MM.1S (cell line): ENCODE results near the gene OSBPL2.

Experiments used
- DNase-seq: peaks from one replicate; pipeline ENCODE4 v3.0.0-alpha.2; 2015
- H2AFZ ChIP-seq: fragments of 300-600 bp; sonication (generic); 2 replicates; pipeline ENCODE4 v1.6.0; 2016; ENCODE audit warnings: antibody characterized with exemption, low read length
- H3F3A ChIP-seq: fragments of 300-600 bp; sonication (generic); 2 replicates; pipeline ENCODE4 v1.6.1; 2016; ENCODE audit warnings: mild to moderate bottlenecking, antibody characterized with exemption, low read length, moderate library complexity, mixed read lengths; ENCODE audit not compliant: insufficient read depth
- H3K27ac ChIP-seq: fragments of 300-600 bp; sonication (generic); 2 replicates; pipeline ENCODE4 v1.5.1; 2016; ENCODE audit warnings: mild to moderate bottlenecking, low read length
- H3K27me3 ChIP-seq: fragments of 300-600 bp; sonication (generic); replicated peaks from 2 replicates; pipeline ENCODE4 v1.6.0; 2016; ENCODE audit warnings: low read length; ENCODE audit not compliant: insufficient read depth
- H3K36me3 ChIP-seq: fragments of 300-600 bp; sonication (generic); replicated peaks from 2 replicates; pipeline ENCODE4 v1.6.1; 2016; ENCODE audit warnings: mild to moderate bottlenecking, low read length, mixed read lengths; ENCODE audit not compliant: insufficient read depth
- H3K4me1 ChIP-seq: fragments of 300-600 bp; sonication (generic); 2 replicates; pipeline ENCODE4 v1.6.1; 2016; ENCODE audit warnings: low read length, mixed read lengths
- H3K4me2 ChIP-seq: fragments of 300-600 bp; sonication (generic); 2 replicates; pipeline ENCODE4 v1.6.0; 2016; ENCODE audit warnings: low read depth, low read length
- H3K4me3 ChIP-seq: fragments of 300-600 bp; sonication (generic); 2 replicates; pipeline ENCODE4 v1.5.1; 2016; ENCODE audit warnings: low read length, mixed read lengths
- H3K79me2 ChIP-seq: fragments of 300-600 bp; sonication (generic); 2 replicates; pipeline ENCODE4 v1.6.1; 2016; ENCODE audit warnings: mixed run types, low read length, mixed read lengths
- H3K9ac ChIP-seq: fragments of 300-600 bp; sonication (generic); 2 replicates; pipeline ENCODE4 v1.6.1; 2016; ENCODE audit warnings: low read length, mixed read lengths
- H3K9me2 ChIP-seq: fragments of 300-600 bp; sonication (generic); replicated peaks from 2 replicates; pipeline ENCODE4 v1.6.1; 2016; ENCODE audit warnings: mild to moderate bottlenecking, low read length, mixed read lengths; ENCODE audit not compliant: insufficient read depth
- H3K9me3 ChIP-seq: fragments of 300-600 bp; sonication (generic); replicated peaks from 2 replicates; pipeline ENCODE4 v1.6.1; 2016; ENCODE audit warnings: mild to moderate bottlenecking, low read length, mixed read lengths; ENCODE audit not compliant: insufficient read depth
- H4K20me1 ChIP-seq: fragments of 300-600 bp; sonication (generic); 2 replicates; pipeline ENCODE4 v1.6.1; 2016; ENCODE audit warnings: mild to moderate bottlenecking, low read length, moderate library complexity, mixed read lengths; ENCODE audit not compliant: insufficient read depth
- EZH2 ChIP-seq: fragments of 300-600 bp; sonication (generic); optimal IDR thresholded peaks from 2 replicates; pipeline ENCODE3; 2017; ENCODE audit warnings: low read depth, mild to moderate bottlenecking, antibody characterized with exemption, low read length, mixed read lengths
- EZH2phosphoT487 ChIP-seq: fragments of 300-600 bp; sonication (generic); IDR thresholded peaks from 2 replicates; pipeline ENCODE4 v1.6.1; 2018; ENCODE audit warnings: antibody characterized with exemption, low read length
- TF ChIP-seq, protein P1 (sequence below): fragments of 300-600 bp; sonication (generic); IDR thresholded peaks from 2 replicates; pipeline ENCODE4 v1.5.1; 2016; ENCODE audit warnings: antibody characterized with exemption, low read length, mixed read lengths

OSBPL2 gene

GRCh38 chr20:62314339-62314638 lies 76.0 kb downstream of the OSBPL2 start:
- Histone ChIP-seq H3K4me1 (no peaks in the 10 kb centered on the region), H3K27ac (no peak overlapping the region), H3K79me2 (no peaks in the 10 kb centered on the region), H3K4me3 (no peak overlapping the region), H3K9ac (no peak overlapping the region), H3K4me2 (no peak overlapping the region), H3K27me3 (no peaks in the 10 kb centered on the region), H3K9me3 (no peaks in the 10 kb centered on the region), H3K9me2 (no peaks in the 10 kb centered on the region), H2AFZ (no peak overlapping the region), H3F3A (no peaks in the 10 kb centered on the region), H3K36me3 (no peaks in the 10 kb centered on the region), H4K20me1 (no peaks in the 10 kb centered on the region)
- TF ChIP-seq, protein P1, sequence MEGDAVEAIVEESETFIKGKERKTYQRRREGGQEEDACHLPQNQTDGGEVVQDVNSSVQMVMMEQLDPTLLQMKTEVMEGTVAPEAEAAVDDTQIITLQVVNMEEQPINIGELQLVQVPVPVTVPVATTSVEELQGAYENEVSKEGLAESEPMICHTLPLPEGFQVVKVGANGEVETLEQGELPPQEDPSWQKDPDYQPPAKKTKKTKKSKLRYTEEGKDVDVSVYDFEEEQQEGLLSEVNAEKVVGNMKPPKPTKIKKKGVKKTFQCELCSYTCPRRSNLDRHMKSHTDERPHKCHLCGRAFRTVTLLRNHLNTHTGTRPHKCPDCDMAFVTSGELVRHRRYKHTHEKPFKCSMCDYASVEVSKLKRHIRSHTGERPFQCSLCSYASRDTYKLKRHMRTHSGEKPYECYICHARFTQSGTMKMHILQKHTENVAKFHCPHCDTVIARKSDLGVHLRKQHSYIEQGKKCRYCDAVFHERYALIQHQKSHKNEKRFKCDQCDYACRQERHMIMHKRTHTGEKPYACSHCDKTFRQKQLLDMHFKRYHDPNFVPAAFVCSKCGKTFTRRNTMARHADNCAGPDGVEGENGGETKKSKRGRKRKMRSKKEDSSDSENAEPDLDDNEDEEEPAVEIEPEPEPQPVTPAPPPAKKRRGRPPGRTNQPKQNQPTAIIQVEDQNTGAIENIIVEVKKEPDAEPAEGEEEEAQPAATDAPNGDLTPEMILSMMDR: no peak
- DNase-seq: no peak

GRCh38 chr20:62314711-62315302 lies 76.5 kb downstream of the OSBPL2 start:
- H3K4me3 ChIP-seq: no peak overlapping the region
- no peaks in the 10 kb centered on the region for H3K36me3 ChIP-seq
- H3K4me1 ChIP-seq: no peaks in the 10 kb centered on the region
- no peaks in the 10 kb centered on the region for H3K9me2 ChIP-seq
- no peak for DNase-seq
- H3K9ac ChIP-seq: no peak overlapping the region
- H3K79me2 ChIP-seq: no peaks in the 10 kb centered on the region
- H4K20me1 ChIP-seq: no peaks in the 10 kb centered on the region
- no peak overlapping the region for H2AFZ ChIP-seq
- no peaks in the 10 kb centered on the region for H3F3A ChIP-seq
- H3K27me3 ChIP-seq: no peaks in the 10 kb centered on the region
- H3K4me2 ChIP-seq: no peak overlapping the region
- TF ChIP-seq, protein P1: no peak
- no peak for TF ChIP-seq EZH2phosphoT487
- no peak for TF ChIP-seq EZH2
- H3K9me3 ChIP-seq: no peaks in the 10 kb centered on the region
- H3K27ac ChIP-seq: no peak overlapping the region

GRCh38 chr20:62315773-62316172 lies 77.5 kb downstream of the OSBPL2 start:
- no peak overlapping the region for H3K27ac ChIP-seq
- peaks cover 4% of the 10 kb centered on the region; the same call in 1 of the 2 replicates for H3F3A ChIP-seq
- no peaks in the 10 kb centered on the region for H3K4me1 ChIP-seq
- H2AFZ ChIP-seq: no peak overlapping the region
- H3K9ac ChIP-seq: no peak overlapping the region
- no peak overlapping the region for H3K4me3 ChIP-seq
- H3K4me2 ChIP-seq: no peak overlapping the region
- no peaks in the 10 kb centered on the region for H3K9me3 ChIP-seq
- no peaks in the 10 kb centered on the region for H4K20me1 ChIP-seq
- TF ChIP-seq EZH2 (no peak), EZH2phosphoT487 (no peak)
- TF ChIP-seq, protein P1: no peak
- DNase-seq: no peak
- no peaks in the 10 kb centered on the region for H3K27me3 ChIP-seq
- no peaks in the 10 kb centered on the region for H3K9me2 ChIP-seq
- H3K79me2 ChIP-seq: no peaks in the 10 kb centered on the region
- no peaks in the 10 kb centered on the region for H3K36me3 ChIP-seq
